SU-DHL-6 (cell line): ENCODE measurements around the gene SIL1.

Source experiments
- EZH2phosphoT487 ChIP-seq: fragments of 200-600 bp; sonication (generic), shearing (Covaris generic); conservative IDR thresholded peaks from 2 replicates; pipeline ENCODE4 v1.6.1; 2018; ENCODE audit warnings: mild to moderate bottlenecking, antibody characterized with exemption, low read length, moderate library complexity, mixed read lengths
- TF ChIP-seq, protein P1 (sequence below): fragments of 200-600 bp; sonication (generic); IDR thresholded peaks from one replicate; pipeline ENCODE4 v1.5.1; 2017; ENCODE audit warnings: antibody characterized with exemption, mild to moderate bottlenecking, low read length, moderate library complexity; ENCODE audit not compliant: insufficient read depth, poor library complexity, severe bottlenecking

DNA sequence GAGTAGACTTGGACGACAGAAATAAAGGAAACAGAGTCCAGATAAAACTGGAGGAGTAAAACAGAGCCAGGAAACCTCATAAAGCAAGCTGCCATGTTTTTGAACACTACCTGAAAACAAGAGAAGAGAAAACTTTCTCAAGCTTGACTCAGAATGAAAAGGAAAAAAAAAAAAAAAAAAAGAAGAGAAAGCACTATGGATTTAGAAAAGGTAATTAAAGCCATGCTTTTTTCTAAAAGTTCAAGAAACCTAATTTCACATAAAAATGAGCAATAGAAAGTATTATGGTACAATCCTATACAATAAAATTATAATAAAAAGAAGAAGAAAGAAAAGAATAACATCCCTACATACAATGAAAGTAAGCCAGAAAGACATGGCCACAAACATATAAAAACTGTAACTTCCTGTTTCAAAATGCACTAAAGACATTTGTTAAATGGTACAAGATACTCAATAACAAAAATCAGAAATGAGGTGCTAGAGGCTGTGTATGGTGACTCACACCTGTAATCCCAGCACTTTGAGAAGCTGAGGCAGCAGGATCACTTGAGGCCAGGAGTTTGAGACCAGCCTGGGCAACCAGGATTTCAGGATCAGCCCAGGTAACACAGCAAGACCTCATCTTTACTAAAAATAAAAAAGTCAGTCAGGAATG lies 129.5 kb downstream of the SIL1 start:
- TF ChIP-seq, protein P1, sequence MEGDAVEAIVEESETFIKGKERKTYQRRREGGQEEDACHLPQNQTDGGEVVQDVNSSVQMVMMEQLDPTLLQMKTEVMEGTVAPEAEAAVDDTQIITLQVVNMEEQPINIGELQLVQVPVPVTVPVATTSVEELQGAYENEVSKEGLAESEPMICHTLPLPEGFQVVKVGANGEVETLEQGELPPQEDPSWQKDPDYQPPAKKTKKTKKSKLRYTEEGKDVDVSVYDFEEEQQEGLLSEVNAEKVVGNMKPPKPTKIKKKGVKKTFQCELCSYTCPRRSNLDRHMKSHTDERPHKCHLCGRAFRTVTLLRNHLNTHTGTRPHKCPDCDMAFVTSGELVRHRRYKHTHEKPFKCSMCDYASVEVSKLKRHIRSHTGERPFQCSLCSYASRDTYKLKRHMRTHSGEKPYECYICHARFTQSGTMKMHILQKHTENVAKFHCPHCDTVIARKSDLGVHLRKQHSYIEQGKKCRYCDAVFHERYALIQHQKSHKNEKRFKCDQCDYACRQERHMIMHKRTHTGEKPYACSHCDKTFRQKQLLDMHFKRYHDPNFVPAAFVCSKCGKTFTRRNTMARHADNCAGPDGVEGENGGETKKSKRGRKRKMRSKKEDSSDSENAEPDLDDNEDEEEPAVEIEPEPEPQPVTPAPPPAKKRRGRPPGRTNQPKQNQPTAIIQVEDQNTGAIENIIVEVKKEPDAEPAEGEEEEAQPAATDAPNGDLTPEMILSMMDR: no peak
- TF ChIP-seq EZH2phosphoT487: no peak
